ENCODE results near the gene KRTAP19-2. TPM values are rescaled to one million over a fixed set of nuclear protein-coding genes. Genes with fewer than 3 reads are reported as not detected.
"Not testable (repeated sequence)": the region's sequence is repeated elsewhere in the genome, so short reads cannot be mapped to it uniquely, and the experiment has no call there.

KRTAP19-2 gene
- polyA plus RNA-seq, 2 of the 4 experiments (the other 2 are of a cell fraction) = not detected

DNA sequence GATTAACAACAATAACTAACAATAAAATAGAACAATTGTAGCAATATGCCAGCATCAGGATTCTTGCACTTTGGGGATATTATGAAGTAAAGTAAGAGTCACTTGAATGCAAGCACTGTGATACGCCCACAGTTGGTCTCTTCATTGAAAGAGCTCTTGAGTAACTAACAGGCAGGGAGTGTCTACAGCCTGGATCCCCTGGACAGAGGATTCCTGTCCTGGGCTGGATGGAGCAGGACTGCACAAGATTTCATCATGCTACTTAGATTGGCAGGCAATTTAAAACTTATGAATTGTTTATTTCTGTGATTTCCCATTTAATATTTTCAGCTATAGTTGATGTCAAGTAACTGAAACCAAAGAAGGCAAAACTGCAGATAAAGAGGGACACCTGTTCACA lies 28.4 kb upstream of the KRTAP19-2 start (continued):
- TF ChIP-seq FOSL2 (IDR thresholded peaks at IDR 0.05) (no peak), FOSL2 (CRISPR knock-in tag; IDR thresholded peaks at IDR 0.05) (no peak), RCOR1 (IDR thresholded peaks at IDR 0.05; ENCODE audit: low read depth, low read length) (no peak), NPAS2 (CRISPR knock-in tag; IDR thresholded peaks at IDR 0.05; ENCODE audit: borderline replicate concordance) (no peak)
- TF ChIP-seq, protein P1, sequence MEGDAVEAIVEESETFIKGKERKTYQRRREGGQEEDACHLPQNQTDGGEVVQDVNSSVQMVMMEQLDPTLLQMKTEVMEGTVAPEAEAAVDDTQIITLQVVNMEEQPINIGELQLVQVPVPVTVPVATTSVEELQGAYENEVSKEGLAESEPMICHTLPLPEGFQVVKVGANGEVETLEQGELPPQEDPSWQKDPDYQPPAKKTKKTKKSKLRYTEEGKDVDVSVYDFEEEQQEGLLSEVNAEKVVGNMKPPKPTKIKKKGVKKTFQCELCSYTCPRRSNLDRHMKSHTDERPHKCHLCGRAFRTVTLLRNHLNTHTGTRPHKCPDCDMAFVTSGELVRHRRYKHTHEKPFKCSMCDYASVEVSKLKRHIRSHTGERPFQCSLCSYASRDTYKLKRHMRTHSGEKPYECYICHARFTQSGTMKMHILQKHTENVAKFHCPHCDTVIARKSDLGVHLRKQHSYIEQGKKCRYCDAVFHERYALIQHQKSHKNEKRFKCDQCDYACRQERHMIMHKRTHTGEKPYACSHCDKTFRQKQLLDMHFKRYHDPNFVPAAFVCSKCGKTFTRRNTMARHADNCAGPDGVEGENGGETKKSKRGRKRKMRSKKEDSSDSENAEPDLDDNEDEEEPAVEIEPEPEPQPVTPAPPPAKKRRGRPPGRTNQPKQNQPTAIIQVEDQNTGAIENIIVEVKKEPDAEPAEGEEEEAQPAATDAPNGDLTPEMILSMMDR (IDR thresholded peaks at IDR 0.05) = no peak

- FAIRE-seq; H3K27ac ChIP-seq; H3K9me3 ChIP-seq; H3K4me2 ChIP-seq; DNase-seq (ENCODE audit: low read depth in 1 of 2, low spot score in 1 of 2); POLR2A ChIA-PET; ATAC-seq; H3K4me1 ChIP-seq; H3K4me3 ChIP-seq; CTCF ChIA-PET: not testable (repeated sequence)
- WGBS (ENCODE audit: missing lambda C conversion rate) = 6% methylated on average over 4 of the region's 4 CpGs
Observed at GRCh38 chr21:30505621-30506205, 18.5 kb upstream of the KRTAP19-2 start.

- no peaks in the 10 kb centered on the region for H3K9me3 ChIP-seq
- WGBS (ENCODE audit: missing lambda C conversion rate) = 8% methylated on average over 5 of the region's 6 CpGs
- no peak within 1 kb of the TSS for H3K27ac ChIP-seq
- ATAC-seq = no peak
- no peaks in the 10 kb centered on the region for H3K4me1 ChIP-seq
- POLR2A ChIA-PET = no interaction called here
- H3K4me2 ChIP-seq = no peak within 1 kb of the TSS
- CTCF ChIA-PET = no interaction called here
- TF ChIP-seq RAD21 (conservative IDR thresholded peaks at IDR 0.05 in 1 of 2, IDR thresholded peaks at IDR 0.05 in 1 of 2) = no peak
- FAIRE-seq = no peak
- no peak within 1 kb of the TSS for H3K4me3 ChIP-seq
- no peak for DNase-seq (ENCODE audit: low read depth in 1 of 2, low spot score in 1 of 2)
Observed at GRCh38 chr21:30502041-30502440, 14.8 kb upstream of the KRTAP19-2 start, which contains the start of gene KRTAP19-5. Gene KRTAP19-5, minus strand, starts transcription at chr21:30502141. Its CDS starts 51 bp downstream, at chr21:30502090.

DNA sequence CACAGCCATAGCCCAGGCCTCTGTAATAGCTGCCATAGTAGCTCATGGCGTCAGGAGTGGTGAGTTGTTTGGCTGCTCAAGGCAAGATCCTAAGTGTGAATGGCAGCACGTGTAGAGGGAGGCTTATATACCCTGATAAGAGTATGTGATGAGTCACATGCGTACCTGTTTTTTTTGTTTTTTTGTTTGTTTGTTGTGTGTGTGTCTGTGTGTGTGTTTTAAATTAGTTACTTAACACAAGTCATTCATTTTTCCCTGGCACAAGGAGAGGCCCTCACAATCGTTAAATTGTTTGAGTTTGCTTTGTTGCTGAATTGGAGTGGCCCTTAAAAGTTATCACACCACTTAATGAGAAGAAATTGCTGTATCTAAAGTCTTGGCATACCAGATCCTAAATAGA lies 9.8 kb upstream of the KRTAP19-2 start, which contains the start of gene KRTAP19-4:
KRTAP19-4 (minus strand) TSS at position 101 of the 400 bp plus-strand sequence; CDS start at position 46, 55 bp downstream.
- ChIA-PET POLR2A (no interaction called here), CTCF (no interaction called here)
- H3K27ac ChIP-seq = no peak within 1 kb of the TSS
- TF ChIP-seq RNF2 (IDR thresholded peaks at IDR 0.05; ENCODE audit: borderline replicate concordance, low read depth) (no peak), FOSL2 (IDR thresholded peaks at IDR 0.05) (no peak), FOSL2 (CRISPR knock-in tag; IDR thresholded peaks at IDR 0.05) (no peak), ESRRA (IDR thresholded peaks at IDR 0.05; ENCODE audit: borderline replicate concordance, low read length) (no peak)
- no peak for FAIRE-seq
- H3K4me1 ChIP-seq = no peaks in the 10 kb centered on the region
- no peak for ATAC-seq
- WGBS (ENCODE audit: missing lambda C conversion rate) = 0% methylated on average over 4 of the region's 4 CpGs
- no peak for DNase-seq (ENCODE audit: low read depth in 1 of 2, low spot score in 1 of 2)
- H3K9me3 ChIP-seq = no peaks in the 10 kb centered on the region
- H3K4me2 ChIP-seq = no peak within 1 kb of the TSS
- no peak within 1 kb of the TSS for H3K4me3 ChIP-seq

- no peak within 1 kb of the TSS for H3K27ac ChIP-seq
- CTCF ChIA-PET = no interaction called here
- TF ChIP-seq, protein P1 (IDR thresholded peaks at IDR 0.05) = no peak
- TF ChIP-seq SREBF2 (IDR thresholded peaks at IDR 0.05) = no peak
- TF ChIP-seq ZSCAN20 (CRISPR knock-in tag; IDR thresholded peaks at IDR 0.05) = no peak
- TF ChIP-seq, protein P2, sequence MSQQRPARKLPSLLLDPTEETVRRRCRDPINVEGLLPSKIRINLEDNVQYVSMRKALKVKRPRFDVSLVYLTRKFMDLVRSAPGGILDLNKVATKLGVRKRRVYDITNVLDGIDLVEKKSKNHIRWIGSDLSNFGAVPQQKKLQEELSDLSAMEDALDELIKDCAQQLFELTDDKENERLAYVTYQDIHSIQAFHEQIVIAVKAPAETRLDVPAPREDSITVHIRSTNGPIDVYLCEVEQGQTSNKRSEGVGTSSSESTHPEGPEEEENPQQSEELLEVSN (IDR thresholded peaks at IDR 0.05; ENCODE audit: borderline replicate concordance, low read depth) = no peak
- TF ChIP-seq NPAS2 (CRISPR knock-in tag; IDR thresholded peaks at IDR 0.05; ENCODE audit: borderline replicate concordance) = no peak
- TF ChIP-seq FOXS1 (CRISPR knock-in tag; IDR thresholded peaks at IDR 0.05) = no peak
- TF ChIP-seq BHLHE40 (IDR thresholded peaks at IDR 0.05; ENCODE audit: low read depth, low read length) = no peak
- FAIRE-seq (no peak), ATAC-seq (no peak), DNase-seq (ENCODE audit: low read depth in 1 of 2, low spot score in 1 of 2) (no peak)
- H3K4me2 ChIP-seq = no peak within 1 kb of the TSS
- no peaks in the 10 kb centered on the region for H3K9me3 ChIP-seq
- no peaks in the 10 kb centered on the region for H3K4me1 ChIP-seq
- POLR2A ChIA-PET = no interaction called here
- 18% methylated on average over 2 of the region's 2 CpGs for WGBS (ENCODE audit: missing lambda C conversion rate)
- H3K4me3 ChIP-seq = no peak within 1 kb of the TSS
Observed at GRCh38 chr21:30491963-30492428, 4.8 kb upstream of the KRTAP19-2 start, which contains the start of gene KRTAP19-3. Gene KRTAP19-3, minus strand, starts transcription at chr21:30492013. Its CDS starts 56 bp downstream, at chr21:30491957.
